T-cell (primary cell): ENCODE data around the gene POT1. TPM values are rescaled to one million over a fixed set of nuclear protein-coding genes. Genes with fewer than 3 reads are reported as not detected.

Experiments used
- ATAC-seq, 4 experiments: fragments of 200-7000 bp in 3 of 4; fragments of 150-1000 bp in 1 of 4; cut with Tn5 transposase; replicated peaks in 1 of 4; 1 replicate in 3 of 4; 2 replicates in 1 of 4; pipeline ENCODE4 v1.10.0; 2021; ENCODE audit warnings: moderate library complexity in 3 of 4, mild to moderate bottlenecking in 2 of 4, moderate number of reproducible peaks in 1 of 4
- CTCF ChIA-PET, 2 donors: fragments of 300-600 bp; sonication (Branson Sonifier 250); formaldehyde crosslinking; loops; one replicate each; lab custom pipeline; 2022; ENCODE audit warnings: antibody characterized with exemption in 2 of 2; lab: Charles Lee
- POLR2A ChIA-PET, 2 donors: fragments of 300-600 bp; sonication (Branson Sonifier 250); formaldehyde crosslinking; loops; one replicate each; lab custom pipeline; 2022; ENCODE audit warnings: antibody characterized with exemption in 2 of 2; lab: Charles Lee
- DNase-seq, 35 experiments: peaks; one replicate each; pipeline versions ENCODE4 v3.0.0 to v3.0.0-alpha.2; 2013 to 2023
- H3K27ac ChIP-seq: one replicate; pipeline ENCODE4 v1.5.1; 2013; ENCODE audit warnings: low read length
- H3K27me3 ChIP-seq, 2 experiments: replicated peaks in 1 of 2; 1 replicate in 1 of 2; 2 replicates in 1 of 2; pipeline versions ENCODE4 v1.6.1 to v1.7.0; 2013; ENCODE audit warnings: low read length in 1 of 2, mixed read lengths in 1 of 2; ENCODE audit not compliant: control insufficient read depth in 2 of 2, insufficient read depth in 2 of 2; ENCODE audit errors: extremely low read depth in 1 of 2
- H3K36me3 ChIP-seq, 2 donors: 1 replicate in 1 of 2; 2 replicates in 1 of 2; pipeline versions ENCODE4 v1.6.1 to v1.7.0; 2013; ENCODE audit warnings: low read length in 1 of 2; ENCODE audit not compliant: control insufficient read depth in 2 of 2, insufficient read depth in 1 of 2; ENCODE audit errors: extremely low read depth in 1 of 2
- H3K4me1 ChIP-seq, 2 experiments: 1 replicate in 1 of 2; 2 replicates in 1 of 2; pipeline versions ENCODE4 v1.6.1 to v1.7.0; 2013; ENCODE audit warnings: low read length in 2 of 2, mixed read lengths in 1 of 2; ENCODE audit not compliant: insufficient read depth in 2 of 2, control insufficient read depth in 1 of 2; ENCODE audit errors: extremely low read depth in 1 of 2
- H3K4me3 ChIP-seq, 2 donors: 1 replicate in 1 of 2; 2 replicates in 1 of 2; pipeline versions ENCODE4 v1.5.1 to v1.7.0; 2013; ENCODE audit warnings: mild to moderate bottlenecking in 2 of 2, low read length in 1 of 2, moderate library complexity in 1 of 2; ENCODE audit not compliant: control insufficient read depth in 1 of 2; ENCODE audit errors: extremely low read depth in 1 of 2
- H3K9me3 ChIP-seq: 2 replicates; pipeline ENCODE4 v1.7.0; 2013
- H3K27ac Mint-ChIP-seq, 2 donors: one replicate each; pipeline ENCODE4 v1.8.0; 2020 to 2021; ENCODE audit warnings: mild to moderate bottlenecking in 2 of 2, mixed read lengths in 2 of 2
- H3K27me3 Mint-ChIP-seq, 2 donors: one replicate each; pipeline ENCODE4 v1.8.0; 2021 to 2022; ENCODE audit warnings: mixed read lengths in 2 of 2
- H3K36me3 Mint-ChIP-seq: one replicate; pipeline ENCODE4 v1.8.0; 2021; ENCODE audit warnings: mixed read lengths
- H3K4me1 Mint-ChIP-seq, 3 donors: one replicate each; pipeline ENCODE4 v1.8.0; 2020 to 2022; ENCODE audit warnings: mixed read lengths in 3 of 3, mild to moderate bottlenecking in 1 of 3
- H3K4me3 Mint-ChIP-seq, 3 donors: one replicate each; pipeline ENCODE4 v1.8.0; 2020 to 2022; ENCODE audit warnings: mild to moderate bottlenecking in 3 of 3, mixed read lengths in 3 of 3, moderate library complexity in 3 of 3
- H3K9me3 Mint-ChIP-seq, 3 donors: one replicate each; pipeline ENCODE4 v1.8.0; 2020 to 2022; ENCODE audit warnings: mixed read lengths in 3 of 3
- WGBS: methylation state at CpG from one replicate; pipeline ENCODE4 v1.1.5; 2013; ENCODE audit warnings: missing lambda C conversion rate; ENCODE audit not compliant: insufficient coverage; 5-methylcytosine and 5-hydroxymethylcytosine counted together
- total RNA-seq, 35 experiments: library from RNA in 6 of 35; stranded (reverse) in 6 of 35; fragments of 120-200 nt in 1 of 35; gene quantifications; one replicate each; pipeline versions ENCODE4 v1.2.1 to v1.2.4 and lab custom pipeline; 2013 to 2026

POT1 gene
- total RNA-seq, 5 donors from 2014 or later (not counting 1 experiment from before 2014, with no cell fraction given) = 17.6 to 27.9 (median 23.2) TPM

DNA sequence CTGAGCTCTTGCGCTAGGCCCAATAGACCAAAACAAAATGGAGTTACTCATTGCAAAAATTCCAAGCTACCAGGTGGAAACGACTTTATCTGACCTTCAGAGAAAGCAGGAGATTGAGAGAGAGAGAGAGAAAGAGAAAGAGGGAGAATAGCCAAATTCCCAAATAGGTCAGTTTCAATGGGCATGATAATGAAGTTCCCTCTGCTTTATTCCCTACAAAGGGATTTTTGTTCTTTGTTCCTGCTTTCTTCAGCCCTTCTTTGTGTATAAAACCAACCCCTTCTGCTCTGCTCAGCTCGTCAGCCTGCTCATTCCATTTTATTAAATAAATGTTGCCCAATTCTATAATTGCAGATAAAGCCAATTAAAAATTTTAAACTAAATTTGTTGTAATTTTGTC is 119.0 kb downstream of the POT1 start:
- CTCF ChIA-PET = no interaction called here
- no peak overlapping the region for H3K27ac ChIP-seq
- H3K4me1 ChIP-seq = no peaks in the 10 kb centered on the region
- Mint-ChIP-seq H3K27me3 (peaks cover 6 to 14% of the 10 kb centered on the region in 2 donors), H3K4me3 (no peak overlapping the region), H3K4me1 (no peaks in the 10 kb centered on the region), H3K27ac (no peak overlapping the region), H3K9me3 (no peaks in the 10 kb centered on the region), H3K36me3 (no peaks in the 10 kb centered on the region)
- H3K36me3 ChIP-seq = no peaks in the 10 kb centered on the region
- WGBS = no CpG with 5 or more reads among the region's 3 CpGs
- DNase-seq (no peak), ATAC-seq (no peak)
- POLR2A ChIA-PET = no interaction called here
- H3K4me3 ChIP-seq = no peak overlapping the region
- H3K9me3 ChIP-seq = no peaks in the 10 kb centered on the region
- no peaks in the 10 kb centered on the region for H3K27me3 ChIP-seq

- no peak overlapping the region for H3K4me3 ChIP-seq
- 67% methylated on average over 1 of the region's 5 CpGs for WGBS
- DNase-seq = no peak
- no peak overlapping the region for H3K27ac Mint-ChIP-seq
- no peaks in the 10 kb centered on the region for H3K4me1 ChIP-seq
- H3K4me1 Mint-ChIP-seq = no peaks in the 10 kb centered on the region
- H3K27me3 ChIP-seq = no peaks in the 10 kb centered on the region
- no peak for ATAC-seq
- no peak overlapping the region for H3K27ac ChIP-seq
- no peaks in the 10 kb centered on the region for H3K9me3 Mint-ChIP-seq
- no peaks in the 10 kb centered on the region for H3K36me3 Mint-ChIP-seq
- H3K36me3 ChIP-seq = no peaks in the 10 kb centered on the region
- ChIA-PET POLR2A (no interaction called here), CTCF (no interaction called here)
- no peaks in the 10 kb centered on the region for H3K9me3 ChIP-seq
- H3K4me3 Mint-ChIP-seq = no peak overlapping the region
- H3K27me3 Mint-ChIP-seq = peaks cover 7 to 13% of the 10 kb centered on the region in 2 donors
These were observed 121.4 kb downstream of the POT1 start for GRCh38 chr7:124808206-124808605.

DNA sequence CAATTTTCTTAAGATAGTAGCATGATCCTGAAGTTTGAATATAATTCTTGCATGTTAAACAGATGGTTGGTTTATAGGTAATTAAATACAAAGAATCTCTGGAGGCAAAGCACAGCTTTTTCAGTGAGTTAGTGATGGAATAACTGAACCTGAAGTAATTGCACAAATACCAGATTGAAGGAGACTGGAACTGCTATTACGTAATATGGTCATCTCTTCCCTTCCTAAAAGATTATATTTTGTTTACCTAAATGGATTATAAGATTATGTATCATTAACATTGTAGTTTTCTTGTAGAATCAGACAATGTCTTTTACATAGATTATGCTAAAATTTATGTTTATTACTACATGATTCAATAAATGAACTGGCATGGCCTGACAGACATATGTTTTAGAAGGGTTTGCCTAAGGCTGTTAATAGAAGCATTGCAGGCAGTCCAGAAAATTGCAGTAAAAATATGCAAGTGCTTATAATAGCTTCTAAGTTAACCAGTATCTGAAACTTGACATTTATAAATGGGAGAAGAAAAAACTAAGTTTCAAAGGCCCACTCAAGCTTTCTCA is 128.2 kb downstream of the POT1 start:
- H3K36me3 ChIP-seq = no peaks in the 10 kb centered on the region
- no peaks in the 10 kb centered on the region for H3K36me3 Mint-ChIP-seq
- DNase-seq = no peak
- no peaks in the 10 kb centered on the region for H3K4me1 Mint-ChIP-seq
- no peak overlapping the region for H3K27ac ChIP-seq
- WGBS = no CpG with 5 or more reads among the region's 1 CpG
- H3K9me3 ChIP-seq = no peaks in the 10 kb centered on the region
- H3K4me3 ChIP-seq = no peak overlapping the region
- H3K27me3 Mint-ChIP-seq = peaks cover 9 to 11% of the 10 kb centered on the region in 2 donors
- ATAC-seq = no peak
- peaks cover 0 to 3% of the 10 kb centered on the region in 2 experiments for H3K27me3 ChIP-seq
- peaks cover 0 to 3% (median 2%) of the 10 kb centered on the region in 3 donors for H3K9me3 Mint-ChIP-seq
- ChIA-PET CTCF (interaction anchor here in 1 of 2 donors (0.5 kb wide), 1 partner anchor 120 kb away, joined by 3 read pairs; no protein-coding TSS in a partner anchor), POLR2A (no interaction called here)
- H3K4me1 ChIP-seq = no peaks in the 10 kb centered on the region
- H3K4me3 Mint-ChIP-seq = no peak overlapping the region
- no peak overlapping the region for H3K27ac Mint-ChIP-seq

DNA sequence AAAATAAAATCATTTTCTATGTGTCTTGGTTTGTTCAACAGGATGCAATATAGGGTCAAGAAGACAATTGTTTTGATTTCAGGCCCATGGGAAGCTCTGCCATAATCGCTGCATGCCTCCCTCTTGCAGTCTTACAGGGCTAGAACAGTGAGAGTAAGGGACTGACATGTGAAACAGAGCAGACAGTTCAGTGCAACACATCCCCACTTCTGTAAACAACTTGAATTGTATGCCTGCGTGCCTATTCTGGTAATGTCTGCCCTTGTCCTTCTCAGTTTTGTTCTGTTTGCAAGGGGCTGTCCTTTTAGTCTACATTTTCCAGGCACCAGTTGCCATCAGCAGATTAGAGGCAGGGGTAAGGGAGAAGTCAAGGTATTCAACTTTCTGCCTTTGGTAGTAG is 129.2 kb downstream of the POT1 start:
- Mint-ChIP-seq H3K27me3 (peaks cover 9 to 10% of the 10 kb centered on the region in 2 donors), H3K4me1 (no peaks in the 10 kb centered on the region), H3K4me3 (no peak overlapping the region), H3K27ac (no peak overlapping the region), H3K9me3 (peaks cover 0 to 13% (median 4%) of the 10 kb centered on the region in 3 donors), H3K36me3 (no peaks in the 10 kb centered on the region)
- ChIA-PET POLR2A (no interaction called here), CTCF (no interaction called here)
- WGBS = 57% methylated on average over 1 of the region's 2 CpGs
- Histone ChIP-seq H3K9me3 (no peaks in the 10 kb centered on the region), H3K27me3 (peaks cover 0 to 3% of the 10 kb centered on the region in 2 experiments), H3K4me1 (no peaks in the 10 kb centered on the region), H3K36me3 (no peaks in the 10 kb centered on the region), H3K4me3 (no peak overlapping the region), H3K27ac (no peak overlapping the region)
- DNase-seq (no peak), ATAC-seq (no peak)

DNA sequence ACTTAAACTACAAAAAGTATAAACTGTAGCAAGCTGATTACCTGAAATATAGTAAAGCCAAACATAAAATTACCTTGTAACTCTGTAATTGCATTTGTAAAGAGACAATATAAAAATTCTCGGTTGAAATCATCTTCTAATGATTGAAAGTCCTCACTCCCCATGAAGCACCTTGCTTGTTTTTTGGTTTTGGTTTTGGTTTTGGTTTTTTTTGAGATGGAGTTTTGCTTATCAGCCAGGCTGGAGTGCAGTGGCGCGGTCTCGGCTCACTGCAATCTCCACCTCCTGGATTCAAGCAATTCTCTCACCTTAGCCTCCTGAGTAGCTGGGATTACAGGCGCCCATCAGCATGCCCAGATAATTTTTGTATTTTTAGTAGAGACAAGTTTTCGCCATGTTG is 130.2 kb downstream of the POT1 start:
- POLR2A ChIA-PET = no interaction called here
- CTCF ChIA-PET = no interaction called here
- WGBS = no CpG with 5 or more reads among the region's 6 CpGs
- no peak overlapping the region for H3K27ac ChIP-seq
- H3K4me3 ChIP-seq = no peak overlapping the region
- Mint-ChIP-seq H3K27me3 (peaks cover 8 to 9% of the 10 kb centered on the region in 2 donors), H3K4me3 (no peak overlapping the region), H3K9me3 (peaks cover 0 to 13% (median 4%) of the 10 kb centered on the region in 3 donors), H3K4me1 (no peaks in the 10 kb centered on the region), H3K36me3 (no peaks in the 10 kb centered on the region), H3K27ac (no peak overlapping the region)
- ATAC-seq (no peak), DNase-seq (no peak)
- H3K36me3 ChIP-seq = no peaks in the 10 kb centered on the region
- peaks cover 0 to 3% of the 10 kb centered on the region in 2 experiments for H3K27me3 ChIP-seq
- no peaks in the 10 kb centered on the region for H3K9me3 ChIP-seq
- no peaks in the 10 kb centered on the region for H3K4me1 ChIP-seq

GRCh38 chr7:124796771-124797170 is 132.9 kb downstream of the POT1 start:
- H3K4me1 ChIP-seq = no peaks in the 10 kb centered on the region

More at GRCh38 chr7:124796771-124797170, 132.9 kb downstream of the POT1 start:
- no peak for DNase-seq
- ChIA-PET POLR2A (no interaction called here), CTCF (no interaction called here)
- no CpG with 5 or more reads among the region's 2 CpGs for WGBS
- peaks cover 0 to 13% (median 4%) of the 10 kb centered on the region in 3 donors for H3K9me3 Mint-ChIP-seq
- H3K27ac Mint-ChIP-seq = no peak overlapping the region
- H3K27me3 Mint-ChIP-seq = peaks cover 14 to 20% of the 10 kb centered on the region in 2 donors
- H3K4me3 ChIP-seq = no peak overlapping the region
- no peak overlapping the region for H3K4me3 Mint-ChIP-seq
- no peaks in the 10 kb centered on the region for H3K9me3 ChIP-seq
- H3K36me3 Mint-ChIP-seq = no peaks in the 10 kb centered on the region
- H3K36me3 ChIP-seq = no peaks in the 10 kb centered on the region
- no peak for ATAC-seq
- H3K4me1 Mint-ChIP-seq = no peaks in the 10 kb centered on the region
- no peaks in the 10 kb centered on the region for H3K27me3 ChIP-seq
- H3K27ac ChIP-seq = no peak overlapping the region
